ENCODE measurements around the gene SLC23A2. TPM values are rescaled to one million over a fixed set of nuclear protein-coding genes. Genes with fewer than 3 reads are reported as not detected.

The SLC23A2 gene
- total RNA-seq, 1 donor from 2014 or later = 27.1 TPM

DNA sequence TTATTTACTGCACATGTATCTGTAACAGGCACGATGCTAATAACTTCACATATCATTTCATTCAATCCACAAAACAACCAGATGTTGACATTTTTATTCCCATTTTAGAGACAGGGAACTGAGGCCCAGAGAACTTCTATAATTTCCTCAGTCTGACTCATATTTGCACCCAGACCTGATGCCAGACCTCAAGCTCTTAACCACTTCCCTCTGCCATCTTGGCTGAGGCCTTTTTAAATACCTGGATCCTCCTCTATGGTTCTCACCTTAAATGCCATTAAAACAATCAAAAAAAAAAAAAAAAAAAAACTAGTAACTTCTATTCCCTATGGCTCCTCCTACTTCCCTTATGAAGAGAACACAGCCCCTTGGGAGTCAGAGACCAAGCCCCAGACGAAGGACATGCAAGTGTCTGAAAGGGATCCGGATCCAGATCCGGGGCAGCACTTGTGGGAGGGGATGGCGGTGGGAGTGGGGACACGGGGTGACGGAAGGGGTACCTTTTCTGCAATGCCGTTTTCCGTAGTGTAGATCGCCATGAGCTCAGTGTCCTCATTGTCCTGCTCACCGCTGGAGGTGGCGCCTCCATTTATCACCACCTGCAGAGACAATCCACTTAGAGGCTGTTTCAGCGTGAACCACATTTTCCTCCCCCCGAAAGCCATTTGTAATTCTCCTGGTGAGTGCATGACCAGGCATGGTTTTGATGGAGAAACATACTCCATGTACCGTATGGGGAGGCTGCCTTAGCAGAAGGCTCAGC, 88.7 kb downstream of the SLC23A2 start:
- TF ChIP-seq, protein P1, sequence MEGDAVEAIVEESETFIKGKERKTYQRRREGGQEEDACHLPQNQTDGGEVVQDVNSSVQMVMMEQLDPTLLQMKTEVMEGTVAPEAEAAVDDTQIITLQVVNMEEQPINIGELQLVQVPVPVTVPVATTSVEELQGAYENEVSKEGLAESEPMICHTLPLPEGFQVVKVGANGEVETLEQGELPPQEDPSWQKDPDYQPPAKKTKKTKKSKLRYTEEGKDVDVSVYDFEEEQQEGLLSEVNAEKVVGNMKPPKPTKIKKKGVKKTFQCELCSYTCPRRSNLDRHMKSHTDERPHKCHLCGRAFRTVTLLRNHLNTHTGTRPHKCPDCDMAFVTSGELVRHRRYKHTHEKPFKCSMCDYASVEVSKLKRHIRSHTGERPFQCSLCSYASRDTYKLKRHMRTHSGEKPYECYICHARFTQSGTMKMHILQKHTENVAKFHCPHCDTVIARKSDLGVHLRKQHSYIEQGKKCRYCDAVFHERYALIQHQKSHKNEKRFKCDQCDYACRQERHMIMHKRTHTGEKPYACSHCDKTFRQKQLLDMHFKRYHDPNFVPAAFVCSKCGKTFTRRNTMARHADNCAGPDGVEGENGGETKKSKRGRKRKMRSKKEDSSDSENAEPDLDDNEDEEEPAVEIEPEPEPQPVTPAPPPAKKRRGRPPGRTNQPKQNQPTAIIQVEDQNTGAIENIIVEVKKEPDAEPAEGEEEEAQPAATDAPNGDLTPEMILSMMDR (conservative IDR thresholded peaks at IDR 0.05) = no peak
- H3K4me3 Mint-ChIP-seq = no peak overlapping the region
- no peaks in the 10 kb centered on the region for H3K27me3 Mint-ChIP-seq (ENCODE audit: low read depth)
- H3K9me3 Mint-ChIP-seq = no peaks in the 10 kb centered on the region
- peaks cover 4% of the 10 kb centered on the region for H3K36me3 Mint-ChIP-seq (ENCODE audit: low read depth)
- peaks cover 7% of the 10 kb centered on the region for H3K4me1 Mint-ChIP-seq
- no peak overlapping the region for H3K27ac Mint-ChIP-seq (ENCODE audit: unreplicated experiment)
- DNase-seq (ENCODE audit: low read depth, low spot score) = no peak

DNA sequence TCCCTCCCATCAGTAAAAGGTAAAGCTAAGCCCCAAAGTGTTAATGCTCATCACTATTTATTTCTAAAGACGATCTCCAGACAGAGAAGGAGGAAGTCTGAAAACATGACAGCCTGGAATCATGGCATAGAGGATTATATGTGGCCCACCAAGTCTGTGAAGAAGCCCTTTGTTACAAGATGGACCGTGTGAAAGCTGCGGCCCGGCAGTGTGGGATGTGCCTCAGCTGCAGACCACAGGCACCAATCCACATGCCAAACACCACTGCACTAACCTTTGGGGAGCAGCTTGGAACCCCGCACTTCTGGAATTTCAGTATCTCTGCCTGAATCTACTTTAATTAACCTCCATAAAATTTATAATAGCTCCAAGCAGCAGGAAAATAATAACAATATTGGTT, 90.4 kb downstream of the SLC23A2 start:
- TF ChIP-seq, protein P1 (conservative IDR thresholded peaks at IDR 0.05) = no peak
- H3K36me3 Mint-ChIP-seq (ENCODE audit: low read depth) = peaks cover 6% of the 10 kb centered on the region
- peak overlapping the region; percentile 59 for H3K27ac Mint-ChIP-seq (ENCODE audit: unreplicated experiment)
- no peaks in the 10 kb centered on the region for H3K27me3 Mint-ChIP-seq (ENCODE audit: low read depth)
- DNase-seq (ENCODE audit: low read depth, low spot score) = no peak
- peaks cover 12% of the 10 kb centered on the region for H3K4me1 Mint-ChIP-seq
- H3K9me3 Mint-ChIP-seq = no peaks in the 10 kb centered on the region
- H3K4me3 Mint-ChIP-seq = no peak overlapping the region

DNA sequence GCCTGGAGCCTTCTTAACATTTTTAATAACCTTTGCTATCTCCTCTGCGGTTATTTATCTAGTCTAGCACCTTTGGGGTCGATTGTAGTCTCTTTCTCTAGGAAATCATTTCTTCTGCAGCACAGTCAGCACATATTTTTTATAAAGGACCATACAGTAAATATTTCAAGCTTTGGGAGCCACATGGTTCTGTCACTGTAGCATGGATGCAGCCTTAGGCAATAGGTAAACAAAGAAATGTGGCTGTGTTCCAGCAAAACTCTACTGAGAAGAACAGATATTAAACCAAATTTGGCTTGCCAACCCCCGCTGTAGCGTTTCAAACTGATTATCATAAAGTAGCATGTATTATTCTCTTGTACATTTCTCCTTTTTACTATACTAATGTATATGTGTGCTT, 95.7 kb downstream of the SLC23A2 start:
- H3K4me1 Mint-ChIP-seq = peaks cover 13% of the 10 kb centered on the region
- H3K9me3 Mint-ChIP-seq = peaks cover 2% of the 10 kb centered on the region
- no peak overlapping the region for H3K4me3 Mint-ChIP-seq
- DNase-seq (ENCODE audit: low read depth, low spot score) = no peak
- no peaks in the 10 kb centered on the region for H3K27me3 Mint-ChIP-seq (ENCODE audit: low read depth)
- TF ChIP-seq, protein P1 (conservative IDR thresholded peaks at IDR 0.05) = no peak
- H3K27ac Mint-ChIP-seq (ENCODE audit: unreplicated experiment) = no peak overlapping the region
- peaks cover 14% of the 10 kb centered on the region for H3K36me3 Mint-ChIP-seq (ENCODE audit: low read depth)

DNA sequence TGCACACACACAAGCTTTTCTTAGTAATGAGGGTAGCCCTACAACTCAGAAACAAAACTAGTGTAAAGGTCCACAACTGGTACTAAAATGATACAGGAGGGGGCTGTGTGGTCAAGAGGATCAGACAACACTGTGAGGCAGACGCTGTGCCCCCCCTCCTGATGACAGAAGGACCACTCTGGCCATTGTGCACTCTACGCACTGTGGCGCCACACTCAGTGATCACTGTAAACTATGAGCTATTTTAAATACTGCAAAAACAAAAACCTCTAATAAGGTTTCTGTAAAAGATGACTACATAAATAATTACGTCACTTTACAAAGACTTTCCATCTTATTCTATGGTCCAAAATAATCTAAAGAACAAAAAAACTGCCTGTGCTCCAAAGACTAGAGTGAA, 96.1 kb downstream of the SLC23A2 start:
- TF ChIP-seq, protein P1 (conservative IDR thresholded peaks at IDR 0.05) = no peak
- no peak for DNase-seq (ENCODE audit: low read depth, low spot score)
- H3K36me3 Mint-ChIP-seq (ENCODE audit: low read depth) = peaks cover 14% of the 10 kb centered on the region
- H3K9me3 Mint-ChIP-seq = peaks cover 2% of the 10 kb centered on the region
- H3K27ac Mint-ChIP-seq (ENCODE audit: unreplicated experiment) = no peak overlapping the region
- peaks cover 15% of the 10 kb centered on the region for H3K4me1 Mint-ChIP-seq
- no peak overlapping the region for H3K4me3 Mint-ChIP-seq
- H3K27me3 Mint-ChIP-seq (ENCODE audit: low read depth) = no peaks in the 10 kb centered on the region

DNA sequence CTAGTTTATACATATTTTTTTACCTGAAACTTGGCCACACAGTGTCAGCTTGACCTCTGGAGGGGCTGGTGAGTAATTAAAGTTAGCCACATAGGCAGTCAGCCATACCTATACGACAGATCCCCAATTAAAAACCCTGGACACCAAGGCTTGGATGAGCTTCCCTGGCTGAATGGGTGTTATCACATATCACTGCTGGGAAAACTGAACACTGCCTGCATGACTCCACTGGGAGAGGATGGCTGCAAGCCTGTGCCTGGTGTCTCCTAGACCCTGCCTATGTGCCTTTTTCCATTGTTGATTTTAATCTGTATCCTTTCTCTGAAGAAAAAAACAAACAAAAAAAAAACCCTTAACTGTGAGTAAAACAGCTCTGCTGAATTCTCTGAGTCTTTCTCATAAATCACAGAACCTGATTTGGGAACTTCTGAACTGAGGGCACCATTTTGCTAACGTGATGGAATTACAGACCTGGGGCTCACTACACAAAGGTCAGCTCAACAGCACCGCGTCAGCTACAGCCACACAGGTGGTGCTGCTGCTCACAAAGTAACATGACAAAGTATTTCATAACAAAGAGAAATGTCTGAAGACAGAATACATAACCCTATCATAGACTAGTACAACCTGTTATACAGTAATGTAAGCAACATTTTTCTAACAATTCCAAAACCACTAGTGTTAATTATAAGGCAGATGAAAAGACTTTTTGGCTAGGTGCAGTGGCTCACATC, 97.0 kb downstream of the SLC23A2 start:
- Mint-ChIP-seq H3K4me1 (peaks cover 16% of the 10 kb centered on the region), H3K36me3 (ENCODE audit: low read depth) (peaks cover 15% of the 10 kb centered on the region), H3K27ac (ENCODE audit: unreplicated experiment) (no peak overlapping the region), H3K9me3 (peaks cover 2% of the 10 kb centered on the region), H3K4me3 (no peak overlapping the region), H3K27me3 (ENCODE audit: low read depth) (no peaks in the 10 kb centered on the region)
- TF ChIP-seq, protein P1 (conservative IDR thresholded peaks at IDR 0.05) = no peak
- DNase-seq (ENCODE audit: low read depth, low spot score) = no peak

All from neural crest cell (in vitro differentiated cells).